Measurements from ENCODE around the gene NLE1. TPM values are rescaled to one million over a fixed set of nuclear protein-coding genes. Genes with fewer than 3 reads are reported as not detected.
"Not testable (repeated sequence)": the region's sequence is repeated elsewhere in the genome, so short reads cannot be mapped to it uniquely, and the experiment has no call there.

The NLE1 gene
- total RNA-seq, 2 experiments from 2014 or later: 29.9 to 31.4 TPM

DNA sequence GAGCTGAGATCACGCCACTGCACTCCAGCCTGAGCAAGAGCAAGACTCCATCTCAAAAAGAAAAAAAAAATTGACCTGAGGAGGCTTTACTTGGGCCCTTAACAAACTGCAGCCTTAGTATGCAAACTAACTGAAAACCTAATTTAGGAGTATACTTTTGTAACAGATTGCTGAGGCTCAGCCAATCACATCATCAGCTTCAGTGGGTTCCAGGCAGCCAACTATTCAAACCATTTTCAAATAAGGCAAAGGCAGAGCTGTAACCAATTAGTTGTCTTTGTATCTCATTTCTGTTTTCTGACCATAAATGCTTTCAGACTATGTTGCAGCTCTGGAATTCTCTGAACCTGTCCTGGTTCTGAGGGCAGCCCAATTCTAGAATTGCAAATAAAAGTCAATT lies 46.4 kb downstream of the NLE1 start:
- intact Hi-C loops (cut with micrococcal nuclease): no loop called here
- H3K27ac Mint-ChIP-seq: no peak overlapping the region
- H3K4me1 Mint-ChIP-seq (ENCODE audit: low read depth): peaks cover 15% of the 10 kb centered on the region
- no peaks in the 10 kb centered on the region for H3K9me3 Mint-ChIP-seq
- CTCF ChIA-PET: interaction anchor here (0.7 to 1.1 kb wide), 3 partner anchors 24 to 96 kb away, joined by 3 to 5 read pairs (median 4); no protein-coding TSS in a partner anchor
- H3K4me3 Mint-ChIP-seq: no peak overlapping the region
- H3K27me3 Mint-ChIP-seq: no peaks in the 10 kb centered on the region
- DNase-seq: no peak
- H3K36me3 Mint-ChIP-seq: peaks cover 14% of the 10 kb centered on the region
- POLR2A ChIA-PET: no interaction called here

DNA sequence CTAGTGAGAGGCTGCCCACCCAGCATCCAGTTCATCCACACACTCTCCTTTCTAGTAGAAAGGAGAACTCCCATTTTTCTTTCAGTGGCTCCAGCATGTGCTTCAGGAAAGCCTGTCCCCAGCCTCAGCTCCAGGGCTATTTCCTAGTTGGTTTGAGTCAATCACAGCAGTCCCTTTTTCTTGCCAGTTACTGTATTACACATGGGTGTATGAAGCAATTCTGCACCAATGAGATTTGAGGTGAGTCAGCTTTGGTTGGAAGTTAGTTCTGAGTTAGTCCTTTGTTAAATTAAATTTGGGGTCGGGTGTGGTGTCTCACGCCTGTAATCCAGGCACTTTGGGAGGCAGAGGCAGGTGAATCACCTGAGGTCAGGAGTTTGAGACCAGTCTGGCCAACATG lies 47.2 kb downstream of the NLE1 start:
- intact Hi-C loops (cut with micrococcal nuclease): no loop called here
- Mint-ChIP-seq H3K27ac (no peak overlapping the region), H3K4me1 (ENCODE audit: low read depth) (peaks cover 13% of the 10 kb centered on the region), H3K27me3 (no peaks in the 10 kb centered on the region), H3K4me3 (no peak overlapping the region), H3K9me3 (no peaks in the 10 kb centered on the region), H3K36me3 (peaks cover 5% of the 10 kb centered on the region)
- CTCF ChIA-PET: interaction anchor here (0.9 to 2.7 kb wide), 2 partner anchors 25 to 653 kb away, joined by 3 to 10 read pairs; partner anchors contain the start of gene RAD51D
- POLR2A ChIA-PET: no interaction called here
- DNase-seq: no peak

DNA sequence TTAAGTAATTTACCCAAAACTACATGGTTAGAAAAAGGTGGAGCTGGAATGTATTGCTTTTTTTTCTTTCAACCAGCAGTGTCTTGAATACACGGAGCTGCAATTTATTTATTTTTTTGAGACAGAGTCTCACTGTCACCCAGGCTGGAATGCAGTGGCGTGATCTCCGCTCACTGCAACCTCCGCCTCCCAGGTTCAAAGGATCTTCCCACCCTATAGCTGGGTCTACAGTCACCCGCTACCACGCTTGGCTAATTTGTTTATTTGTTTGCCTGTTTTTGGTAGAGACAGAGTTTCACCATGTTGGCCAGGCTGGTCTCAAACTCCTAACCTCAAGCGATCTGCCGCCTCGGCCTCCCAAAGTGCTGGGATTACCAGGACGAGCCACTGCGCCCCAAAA lies 51.4 kb downstream of the NLE1 start:
- H3K9me3 Mint-ChIP-seq; DNase-seq; H3K4me3 Mint-ChIP-seq; H3K36me3 Mint-ChIP-seq; H3K27me3 Mint-ChIP-seq; intact Hi-C loops (cut with micrococcal nuclease): not testable (repeated sequence)
- ChIA-PET CTCF (interaction anchor here (1.3 to 3.7 kb wide), 10 partner anchors 12 to 549 kb away, joined by 3 to 43 read pairs (median 7); partner anchors contain the start of gene RAD51D), POLR2A (interaction anchor here (0.7 to 2.2 kb wide), 3 partner anchors 27 to 80 kb away, joined by 3 to 9 read pairs (median 3); partner anchors contain the start of gene RFFL)
- Mint-ChIP-seq H3K4me1 (ENCODE audit: low read depth) (peaks cover 37% of the 10 kb centered on the region), H3K27ac (peak overlapping the region; percentile 49)

DNA sequence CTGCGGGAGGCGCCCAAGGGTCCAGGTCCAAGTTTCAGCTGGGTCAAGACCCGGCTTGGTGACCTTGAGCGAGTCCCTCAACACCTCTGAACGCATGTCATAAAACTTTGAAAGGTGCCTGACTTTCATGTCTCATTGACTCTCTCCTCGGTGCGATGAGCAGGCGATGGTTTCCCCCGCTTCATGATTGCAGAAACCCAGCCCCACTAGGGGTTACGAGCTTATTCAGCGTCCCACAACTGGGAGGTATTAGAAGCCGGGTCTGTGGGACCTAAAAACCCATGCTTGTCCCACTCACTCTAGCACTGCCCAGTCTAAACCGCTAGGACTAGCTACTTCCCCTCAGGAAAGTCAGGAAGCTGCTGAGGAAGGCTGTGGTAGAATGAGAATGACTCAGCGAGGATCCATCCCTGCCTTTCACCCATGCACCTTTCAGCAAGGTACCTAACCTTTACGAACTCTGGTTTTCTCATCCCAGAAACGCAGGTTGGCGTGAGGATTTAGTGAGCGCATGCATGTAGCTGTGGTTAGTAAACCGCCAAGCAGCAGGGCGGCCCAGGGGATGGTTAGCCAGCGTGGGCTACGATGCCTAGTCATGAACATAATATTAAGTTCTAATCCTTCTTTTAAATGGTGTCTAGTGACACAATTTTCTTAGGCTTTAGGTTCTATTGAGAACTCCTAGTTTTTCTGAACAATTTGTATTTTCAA lies 52.4 kb downstream of the NLE1 start:
- intact Hi-C loops (cut with micrococcal nuclease): loop anchor here (1.0 to 2.0 kb wide), 8 partner anchors 16 to 153 kb away; partner anchors contain the start of genes LIG3, RAD51D and SLFN5

DNA sequence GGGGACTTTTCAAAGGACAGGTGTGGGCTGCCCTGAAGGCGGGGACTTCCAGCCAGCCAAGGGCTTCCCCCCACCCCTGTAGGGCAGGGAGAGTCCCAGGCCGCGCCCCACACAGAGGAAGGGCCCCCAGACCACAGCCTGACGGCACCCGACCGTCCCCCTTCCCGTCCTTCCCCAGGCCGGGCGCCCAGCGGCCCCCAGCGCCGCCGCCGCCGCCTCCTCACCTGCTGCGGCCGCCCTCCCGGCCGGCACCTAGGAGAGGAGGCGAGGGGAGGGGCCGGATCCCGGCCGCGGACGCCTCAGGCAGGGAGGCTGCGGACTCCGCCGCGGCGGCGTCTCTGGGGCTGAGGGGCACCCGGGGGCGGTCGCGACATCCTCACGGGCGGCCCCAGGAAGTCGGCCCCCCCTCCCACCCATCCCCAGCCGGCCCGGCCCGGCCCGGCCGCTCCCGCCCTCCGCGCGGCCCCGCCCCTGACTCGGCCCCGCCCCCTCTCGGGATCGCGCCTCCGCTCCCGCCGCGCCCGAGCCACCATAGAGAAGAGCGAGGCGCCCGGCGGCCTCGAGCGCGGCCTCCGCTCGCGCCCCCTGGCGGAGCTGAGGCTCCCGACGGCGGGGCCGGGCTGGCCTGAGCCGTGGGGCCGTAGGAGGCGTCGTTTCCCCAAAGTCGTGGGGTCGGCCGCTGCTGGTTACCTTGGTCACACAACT lies 53.1 kb downstream of the NLE1 start:
- H3K4me3 Mint-ChIP-seq: peak overlapping the region; percentile 91
- no peaks in the 10 kb centered on the region for H3K9me3 Mint-ChIP-seq
- ChIA-PET CTCF (interaction anchor here (0.8 to 3.7 kb wide), 34 partner anchors 8 to 547 kb away, joined by 3 to 43 read pairs (median 5); partner anchors contain the start of genes RAD51D and RFFL), POLR2A (interaction anchor here (0.9 to 2.2 kb wide), 8 partner anchors 15 to 720 kb away, joined by 3 to 24 read pairs (median 6); partner anchors contain the start of genes FNDC8, RFFL and TAF15)
- H3K27ac Mint-ChIP-seq: peak overlapping the region; percentile 96
- DNase-seq: peak; percentile 93
- intact Hi-C loops (cut with micrococcal nuclease): loop anchor here (1.0 to 2.0 kb wide), 11 partner anchors 9 to 154 kb away; partner anchors contain the start of genes LIG3, RAD51D, RFFL and SLFN5
- no peaks in the 10 kb centered on the region for H3K27me3 Mint-ChIP-seq
- peaks cover 3% of the 10 kb centered on the region for H3K36me3 Mint-ChIP-seq
- H3K4me1 Mint-ChIP-seq (ENCODE audit: low read depth): peaks cover 43% of the 10 kb centered on the region

More for the DNA sequence above, 52.4 kb downstream of the NLE1 start:
- H3K4me1 Mint-ChIP-seq (ENCODE audit: low read depth): peaks cover 43% of the 10 kb centered on the region
- H3K9me3 Mint-ChIP-seq: no peaks in the 10 kb centered on the region
- CTCF ChIA-PET: interaction anchor here (0.7 to 3.7 kb wide), 32 partner anchors 9 to 548 kb away, joined by 3 to 43 read pairs (median 5); partner anchors contain the start of genes RAD51D and RFFL
- H3K36me3 Mint-ChIP-seq: peaks cover 3% of the 10 kb centered on the region
- no peaks in the 10 kb centered on the region for H3K27me3 Mint-ChIP-seq
- POLR2A ChIA-PET: interaction anchor here (0.9 to 2.2 kb wide), 8 partner anchors 26 to 719 kb away, joined by 3 to 24 read pairs (median 5); partner anchors contain the start of genes FNDC8, RFFL and TAF15
- peak overlapping the region; percentile 94 for H3K27ac Mint-ChIP-seq
- peak; percentile 71 for DNase-seq
- peak overlapping the region; percentile 75 for H3K4me3 Mint-ChIP-seq

DNA sequence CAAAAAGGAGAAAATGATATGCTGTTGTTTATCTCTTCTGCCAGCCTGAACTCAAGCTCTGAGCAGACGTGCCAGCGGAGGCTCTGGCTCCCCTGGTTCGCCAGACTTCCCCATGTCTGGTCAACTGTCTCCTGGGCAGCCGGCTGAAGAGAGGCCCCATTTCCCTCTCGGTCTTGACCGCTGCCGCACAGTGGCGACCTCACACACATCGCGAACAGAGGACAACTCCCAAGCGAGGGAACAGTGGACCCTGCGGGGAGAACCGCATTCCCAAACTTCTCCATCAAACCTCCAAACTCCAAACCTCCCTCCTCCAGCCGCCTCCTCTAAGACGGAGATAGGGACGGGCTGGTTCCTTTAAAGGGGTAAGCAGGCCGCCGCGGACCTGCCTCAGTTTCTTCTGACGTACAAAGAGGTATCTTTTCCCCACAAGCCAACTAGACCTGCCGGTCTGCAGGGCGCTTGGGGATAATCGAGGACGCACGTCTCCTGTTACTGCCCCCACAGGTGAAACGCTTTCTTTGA lies 53.7 kb downstream of the NLE1 start:
- intact Hi-C loops (cut with micrococcal nuclease): loop anchor here (1.0 to 2.0 kb wide), 4 partner anchors 8 to 154 kb away; partner anchors contain the start of genes RFFL and SLFN5
- Mint-ChIP-seq H3K27ac (peak overlapping the region; percentile 96), H3K9me3 (no peaks in the 10 kb centered on the region), H3K4me3 (peak overlapping the region; percentile 91), H3K27me3 (no peaks in the 10 kb centered on the region), H3K36me3 (peaks cover 3% of the 10 kb centered on the region), H3K4me1 (ENCODE audit: low read depth) (peaks cover 48% of the 10 kb centered on the region)
- ChIA-PET CTCF (interaction anchor here (0.7 to 1.9 kb wide), 8 partner anchors 14 to 108 kb away, joined by 3 to 5 read pairs (median 4); partner anchors contain the start of gene RFFL), POLR2A (interaction anchor here (0.7 to 1.9 kb wide), 5 partner anchors 14 to 66 kb away, joined by 4 to 11 read pairs (median 6); no protein-coding TSS in a partner anchor)
- peak; percentile 41 for DNase-seq

DNA sequence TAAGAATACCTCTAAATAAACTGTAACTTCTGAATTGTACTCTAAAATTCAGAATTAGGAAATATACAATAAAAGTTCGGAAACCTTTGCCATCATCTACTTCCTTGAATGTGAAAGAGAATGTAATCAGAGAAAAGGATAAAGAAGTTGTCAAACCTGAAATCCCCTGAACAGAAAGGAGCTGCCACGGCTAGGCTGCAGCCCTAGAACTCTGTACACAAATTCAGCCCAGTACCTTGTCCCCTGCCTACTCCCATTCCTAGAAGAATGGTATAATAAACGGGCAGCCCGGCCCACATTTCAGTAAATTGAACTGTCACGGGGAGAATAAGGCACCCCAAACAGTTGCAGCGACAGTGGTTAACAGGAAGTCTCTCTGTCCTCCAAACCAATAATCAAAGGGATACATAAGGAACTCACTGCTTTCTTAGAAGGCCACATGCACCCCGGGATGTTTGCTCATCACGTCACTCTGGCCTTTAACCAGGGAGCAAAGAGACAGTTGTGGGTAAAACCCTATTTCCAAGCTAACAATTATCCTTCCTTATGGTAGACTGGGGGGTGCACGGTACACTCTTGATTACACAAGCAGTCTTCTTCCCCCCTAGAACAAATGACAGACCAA lies 54.3 kb downstream of the NLE1 start:
- intact Hi-C loops (cut with micrococcal nuclease): loop anchor here (1.0 to 2.0 kb wide), 4 partner anchors 8 to 155 kb away; partner anchors contain the start of genes RFFL and SLFN5
- DNase-seq: peak; percentile 52
- Mint-ChIP-seq H3K4me3 (peak overlapping the region; percentile 91), H3K27me3 (no peaks in the 10 kb centered on the region), H3K27ac (peak overlapping the region; percentile 96), H3K4me1 (ENCODE audit: low read depth) (peaks cover 54% of the 10 kb centered on the region), H3K9me3 (no peaks in the 10 kb centered on the region), H3K36me3 (peaks cover 3% of the 10 kb centered on the region)
- ChIA-PET POLR2A (interaction anchor here (0.6 to 1.9 kb wide), 7 partner anchors 13 to 205 kb away, joined by 3 to 11 read pairs (median 5); no protein-coding TSS in a partner anchor), CTCF (interaction anchor here (0.7 to 1.9 kb wide), 9 partner anchors 14 to 107 kb away, joined by 3 to 5 read pairs (median 4); partner anchors contain the start of gene RFFL)

DNA sequence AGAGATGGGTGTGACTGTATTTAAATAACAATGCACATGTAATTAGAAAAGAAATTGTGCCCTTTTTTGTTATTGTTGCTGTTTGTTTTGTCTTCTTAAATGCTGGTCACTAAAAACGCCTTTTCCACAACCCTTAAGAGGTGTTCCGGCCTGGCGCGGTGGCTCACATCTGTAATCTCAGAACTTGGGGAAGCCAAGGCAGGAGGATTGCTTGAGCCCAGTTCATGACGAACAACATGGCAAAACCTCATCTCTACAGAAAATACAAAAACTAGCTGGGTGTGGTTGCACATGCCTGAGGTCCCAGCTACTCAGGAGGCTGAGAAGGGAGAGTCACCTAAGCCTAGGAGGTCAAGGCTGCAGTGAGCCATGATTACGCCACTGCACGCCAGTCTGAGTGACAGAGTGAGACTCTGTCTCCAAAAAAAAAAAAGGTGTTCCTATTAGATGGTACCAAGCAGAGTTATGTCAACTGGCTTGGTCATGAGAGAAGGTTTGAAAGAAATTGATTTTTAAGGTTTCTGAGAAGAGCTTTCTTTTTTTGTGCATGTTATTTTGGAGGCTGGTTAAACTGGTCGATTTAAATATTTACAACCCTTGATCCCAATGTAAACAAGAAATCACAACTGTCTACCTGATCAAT lies 55.1 kb downstream of the NLE1 start:
- DNase-seq: peak; percentile 42
- peaks cover 62% of the 10 kb centered on the region for H3K4me1 Mint-ChIP-seq (ENCODE audit: low read depth)

DNA sequence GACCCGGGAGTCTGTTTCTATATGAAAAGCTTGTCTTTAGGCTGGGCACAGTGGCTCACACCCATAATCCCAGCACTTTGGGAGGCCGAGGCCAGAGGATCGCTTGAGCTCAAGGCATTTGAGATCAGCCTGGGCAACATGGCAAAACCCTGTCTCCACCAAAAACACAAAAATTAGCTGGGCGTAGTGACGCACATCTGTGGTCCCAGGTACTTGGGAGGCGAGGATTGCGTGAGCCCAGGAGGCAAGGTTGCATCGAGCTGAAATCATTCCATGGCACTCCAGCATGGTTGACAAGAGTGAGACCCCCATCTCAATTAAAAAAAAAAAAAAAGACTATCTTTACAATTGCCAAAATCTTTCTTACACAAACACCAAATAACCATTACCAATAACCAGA lies 55.9 kb downstream of the NLE1 start:
- Mint-ChIP-seq H3K27ac (peak overlapping the region; percentile 96), H3K4me3 (peak overlapping the region; percentile 91), H3K27me3 (no peaks in the 10 kb centered on the region), H3K36me3 (peaks cover 3% of the 10 kb centered on the region), H3K4me1 (ENCODE audit: low read depth) (peaks cover 68% of the 10 kb centered on the region), H3K9me3 (no peaks in the 10 kb centered on the region)
- ChIA-PET POLR2A (interaction anchor here (0.6 to 1.5 kb wide), 5 partner anchors 39 to 495 kb away, joined by 3 to 9 read pairs (median 3); partner anchors contain the start of genes CCT6B and ZNF830), CTCF (interaction anchor here (0.6 to 1.7 kb wide), 7 partner anchors 12 to 226 kb away, joined by 3 to 5 read pairs (median 3); partner anchors contain the start of gene RFFL)
- intact Hi-C loops (cut with micrococcal nuclease): no loop called here
- DNase-seq: no peak

More for the DNA sequence above, 55.1 kb downstream of the NLE1 start:
- ChIA-PET CTCF (interaction anchor here (0.6 to 1.9 kb wide), 6 partner anchors 13 to 225 kb away, joined by 3 to 4 read pairs (median 4); partner anchors contain the start of gene RFFL), POLR2A (interaction anchor here (0.6 to 1.9 kb wide), 7 partner anchors 13 to 494 kb away, joined by 3 to 11 read pairs (median 5); partner anchors contain the start of genes CCT6B and ZNF830)
- no peaks in the 10 kb centered on the region for H3K9me3 Mint-ChIP-seq
- intact Hi-C loops (cut with micrococcal nuclease): no loop called here
- H3K4me3 Mint-ChIP-seq: peak overlapping the region; percentile 91
- peak overlapping the region; percentile 96 for H3K27ac Mint-ChIP-seq
- H3K27me3 Mint-ChIP-seq: no peaks in the 10 kb centered on the region
- H3K36me3 Mint-ChIP-seq: peaks cover 3% of the 10 kb centered on the region

DNA sequence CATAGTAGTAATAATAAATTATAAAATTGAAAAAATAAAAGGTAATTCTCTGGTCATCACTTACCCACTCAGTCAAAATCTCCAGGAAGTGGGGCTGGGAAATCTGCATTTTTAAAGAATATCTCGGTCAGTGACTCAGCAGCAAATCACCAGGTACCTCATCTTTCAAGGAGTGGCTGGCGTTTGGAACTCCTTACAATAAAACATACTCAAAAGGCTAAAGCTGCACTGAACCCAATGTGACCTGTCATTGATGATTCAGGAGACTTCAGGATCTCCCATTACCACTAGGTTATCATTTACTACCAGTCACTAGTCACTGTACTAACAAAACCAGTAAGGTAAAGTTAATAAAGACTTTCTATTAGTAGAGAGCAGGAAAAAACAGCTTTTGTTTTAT lies 57.1 kb downstream of the NLE1 start:
- Mint-ChIP-seq H3K27ac (peak overlapping the region; percentile 66), H3K4me1 (ENCODE audit: low read depth) (peaks cover 73% of the 10 kb centered on the region), H3K27me3 (no peaks in the 10 kb centered on the region), H3K4me3 (peak overlapping the region; percentile 49), H3K9me3 (no peaks in the 10 kb centered on the region), H3K36me3 (peaks cover 3% of the 10 kb centered on the region)
- ChIA-PET POLR2A (interaction anchor here (1.5 kb wide), 2 partner anchors 12 to 62 kb away, joined by 5 to 9 read pairs; no protein-coding TSS in a partner anchor), CTCF (interaction anchor here (1.2 to 1.7 kb wide), 4 partner anchors 11 to 34 kb away, joined by 3 to 5 read pairs (median 4); no protein-coding TSS in a partner anchor)
- intact Hi-C loops (cut with micrococcal nuclease): no loop called here
- peak; percentile 29 for DNase-seq

All from activated CD4-positive, alpha-beta memory T cell treated with anti-CD3 and anti-CD28 coated beads for 36 hours (primary cell).